Right ventricle myocardium inferior (tissue), 1 donor: Measurements from ENCODE around the gene ERF. TPM values are rescaled to one million over a fixed set of nuclear protein-coding genes. Genes with fewer than 3 reads are reported as not detected.

Source experiments
- ATAC-seq: fragments of 200-7000 bp; cut with Tn5 transposase; one replicate; pipeline ENCODE4 v1.9.1; 2020; ENCODE audit warnings: mild to moderate bottlenecking, moderate library complexity
- DNase-seq: peaks from one replicate; pipeline ENCODE4 v3.0.0; 2021; ENCODE audit errors: missing footprints
- intact Hi-C: fragments of 100-400 bp; cut with DNase I; formaldehyde crosslinking; loops from one replicate; pipeline ENCODE4 v1.11.0; 2022
- total RNA-seq: library from RNA; stranded (reverse); fragmentation: NEBNext Ultra II Directional; extraction: Animal tissue kit (Norgen Biotek cat#: 25700); gene quantifications from one replicate; pipeline ENCODE4 v1.2.1, GENCODE V29; 2021
- donor health status: DM: no; HTN: yes; CAD: no; lungs with severe emphysema.

ERF gene
- total RNA-seq, 1 donor from 2014 or later = 44.4 TPM

DNA sequence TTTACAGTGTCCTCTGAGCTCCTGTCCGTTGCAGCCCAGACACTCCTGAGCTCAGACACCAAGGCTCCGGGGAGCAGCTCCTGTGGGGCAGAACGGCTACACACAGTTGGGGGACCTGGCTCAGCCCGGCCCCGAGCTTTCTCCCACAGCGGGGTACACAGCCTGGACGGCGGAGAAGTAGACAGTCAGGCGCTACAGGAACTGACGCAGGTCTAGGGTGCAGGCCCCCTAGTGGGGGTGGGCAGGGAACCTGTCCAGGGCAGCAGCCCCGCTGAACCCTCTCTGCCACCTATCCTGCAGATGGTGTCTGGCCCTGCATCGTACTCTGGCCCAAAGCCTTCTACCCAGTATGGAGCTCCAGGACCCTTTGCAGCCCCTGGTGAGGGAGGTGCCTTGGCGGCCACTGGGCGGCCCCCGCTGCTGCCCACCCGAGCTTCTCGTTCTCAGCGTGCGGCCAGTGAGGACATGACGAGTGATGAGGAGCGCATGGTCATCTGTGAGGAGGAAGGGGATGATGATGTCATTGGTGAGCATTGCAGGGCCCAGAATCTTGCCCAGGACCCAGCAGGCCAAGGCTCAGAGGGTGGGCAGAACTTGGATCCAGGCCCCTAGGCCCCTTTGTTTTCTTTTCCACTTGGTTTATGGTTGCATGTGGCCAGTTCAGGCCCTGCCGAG is 34.1 kb upstream of the ERF start:
- DNase-seq = peak; percentile 50
- intact Hi-C loops = no loop called here
- ATAC-seq = no peak

DNA sequence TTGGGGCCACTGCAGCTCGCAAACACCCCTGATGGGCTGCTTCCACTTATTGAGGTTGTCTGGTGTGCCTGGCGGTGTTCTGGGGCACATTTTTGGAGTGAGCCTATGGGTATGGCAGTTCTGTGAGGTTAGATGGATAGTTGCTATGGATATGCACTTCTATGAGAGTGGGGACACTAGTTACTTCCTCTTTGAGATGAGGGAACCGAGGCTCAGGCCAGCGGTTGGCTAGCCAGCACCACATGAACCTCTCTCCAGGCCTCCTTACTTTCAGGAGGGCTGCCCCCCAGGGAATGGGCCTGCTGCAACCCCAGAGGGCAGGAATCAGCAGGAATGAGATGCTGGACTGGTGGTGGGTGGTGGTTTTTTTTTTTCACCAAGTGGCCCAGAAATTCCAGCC is 33.5 kb upstream of the ERF start:
- ATAC-seq (no peak), DNase-seq (peak; percentile 60)
- intact Hi-C loops = no loop called here

- ATAC-seq = no peak
- DNase-seq = peak; percentile 58
- intact Hi-C loops = no loop called here
Measured at GRCh38 chr19:42287827-42288107, 32.8 kb upstream of the ERF start.

DNA sequence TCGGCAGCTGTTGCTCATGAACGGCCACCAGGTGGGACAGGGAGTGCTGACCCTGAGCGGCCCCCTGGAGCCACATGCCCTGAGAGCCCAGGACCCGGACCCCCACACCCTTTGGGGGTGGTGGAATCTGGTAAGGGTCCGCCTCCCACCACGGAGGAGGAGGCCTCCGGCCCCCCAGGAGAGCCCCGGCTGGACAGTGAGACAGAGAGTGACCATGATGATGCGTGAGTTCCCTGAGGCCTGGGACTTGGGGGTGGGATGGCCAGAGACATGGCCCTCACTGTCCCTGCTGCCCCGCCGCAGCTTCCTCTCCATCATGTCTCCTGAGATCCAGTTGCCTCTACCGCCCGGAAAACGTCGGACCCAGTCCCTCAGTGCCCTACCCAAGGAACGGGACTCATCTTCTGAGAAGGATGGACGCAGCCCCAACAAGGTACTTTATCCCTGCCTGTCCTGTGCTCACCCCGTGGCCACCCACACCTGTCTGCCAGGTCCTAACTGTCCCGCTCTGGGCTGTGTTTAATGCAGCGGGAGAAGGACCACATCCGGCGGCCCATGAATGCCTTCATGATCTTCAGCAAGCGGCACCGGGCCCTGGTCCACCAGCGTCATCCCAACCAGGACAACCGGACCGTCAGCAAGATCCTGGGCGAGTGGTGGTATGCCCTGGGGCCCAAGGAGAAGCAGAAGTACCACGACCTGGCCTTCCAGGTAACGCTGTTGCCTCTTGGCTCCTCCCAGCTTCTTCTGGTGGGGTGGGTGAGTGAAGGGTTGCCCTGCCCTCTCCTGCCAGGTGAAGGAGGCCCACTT is 32.3 kb upstream of the ERF start:
- intact Hi-C loops = no loop called here
- peak; percentile 57 for DNase-seq
- ATAC-seq = no peak

- no peak for ATAC-seq
- intact Hi-C loops = no loop called here
- DNase-seq = no peak
Measured at GRCh38 chr19:42286349-42287016, 31.6 kb upstream of the ERF start.

DNA sequence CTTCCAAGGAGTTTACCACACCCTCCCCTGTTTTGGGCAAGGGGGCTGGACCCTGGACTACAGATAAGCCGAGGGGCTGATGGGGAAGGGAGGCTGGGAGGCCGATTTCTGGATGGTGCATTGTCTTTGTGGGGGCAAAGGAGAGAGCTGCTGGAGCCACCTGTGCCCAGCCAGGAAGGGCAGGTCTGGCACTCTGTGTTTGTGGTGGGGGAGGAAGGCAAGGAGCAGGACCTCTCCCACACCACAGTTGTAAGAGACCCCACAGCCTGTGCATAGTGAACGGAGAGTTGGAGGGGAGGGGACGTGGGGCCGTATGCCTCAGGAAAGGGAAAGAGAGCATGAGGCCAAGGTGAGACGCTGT is 31.0 kb upstream of the ERF start:
- ATAC-seq = no peak
- intact Hi-C loops = no loop called here
- DNase-seq = no peak

- intact Hi-C loops = no loop called here
- no peak for ATAC-seq
- DNase-seq = no peak
Measured at GRCh38 chr19:42285541-42285941, 30.6 kb upstream of the ERF start.

- DNase-seq = peak; percentile 81
- no peak for ATAC-seq
- intact Hi-C loops = no loop called here
Measured at GRCh38 chr19:42284591-42285341, 29.8 kb upstream of the ERF start.

DNA sequence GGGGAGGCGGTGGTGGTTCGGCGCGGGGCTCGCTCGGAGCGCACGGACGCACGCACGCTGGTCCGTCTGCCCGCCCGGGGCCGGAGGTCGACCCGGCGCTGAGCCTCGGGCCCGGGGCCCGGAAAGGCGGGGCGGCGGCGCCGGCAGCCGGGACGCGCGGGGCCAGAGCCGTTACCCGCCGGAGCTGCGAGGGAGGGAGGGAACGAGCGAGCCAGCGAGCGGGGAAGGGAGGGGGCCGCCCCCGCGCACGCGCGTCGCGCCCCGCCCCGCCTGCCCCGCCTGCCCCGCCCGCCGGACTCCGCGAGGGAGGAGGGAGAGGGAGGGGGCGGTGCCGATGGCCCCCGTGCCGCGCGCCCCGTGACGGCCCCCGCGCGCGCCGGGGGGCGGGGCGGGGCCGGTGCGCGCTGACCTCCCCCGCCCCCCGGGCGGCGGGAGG is 29.2 kb upstream of the ERF start:
- ATAC-seq (peak; percentile 30), DNase-seq (peak; percentile 93)
- intact Hi-C loops = no loop called here

DNA sequence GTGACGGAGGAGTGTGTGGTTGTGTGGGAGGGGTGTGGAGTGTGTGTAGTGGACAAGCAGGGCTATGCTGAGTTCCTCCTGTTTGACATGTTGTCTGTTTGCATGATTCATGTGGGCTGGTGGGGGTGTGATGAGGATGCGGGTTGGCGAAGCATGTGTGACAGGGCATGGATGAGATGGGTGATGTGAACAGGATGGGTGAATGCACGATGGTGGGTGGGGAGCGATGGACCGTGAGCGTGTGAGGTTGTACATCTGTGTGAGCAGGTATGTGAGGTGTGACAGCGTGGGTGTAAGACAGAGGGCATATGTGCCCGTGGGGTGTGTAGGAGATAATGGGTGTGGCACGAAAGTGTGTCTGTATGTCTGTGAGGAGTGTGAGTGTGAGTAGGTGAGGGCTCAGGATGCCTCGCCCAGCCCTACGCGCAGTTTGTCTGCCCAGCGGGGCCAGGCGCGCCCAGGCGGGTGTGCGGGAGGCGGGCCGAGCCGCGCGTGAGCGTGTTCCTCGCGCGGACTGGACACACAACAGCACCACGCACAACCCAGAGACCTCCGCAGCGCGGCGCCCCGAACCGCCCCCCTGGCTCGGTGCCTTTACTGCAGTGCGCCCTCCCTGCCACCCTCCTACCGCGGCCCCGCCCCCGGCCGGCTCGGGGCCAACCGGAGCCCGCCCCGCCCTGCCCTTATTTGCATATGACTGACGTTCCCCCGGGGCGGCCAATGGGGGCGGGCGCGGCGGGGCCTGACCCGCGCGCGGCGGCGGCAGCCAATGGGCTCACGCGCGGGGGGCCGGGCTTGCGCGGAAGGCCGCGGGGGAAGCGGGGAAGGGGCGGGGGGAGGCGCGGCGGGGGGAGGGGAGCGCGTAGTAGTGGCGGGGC is 28.5 kb upstream of the ERF start:
- DNase-seq (peak; percentile 98), ATAC-seq (peak; percentile 74)
- intact Hi-C loops = no loop called here

GRCh38 chr19:42282819-42283187 is 27.9 kb upstream of the ERF start:
- DNase-seq (no peak), ATAC-seq (no peak)
- intact Hi-C loops = no loop called here

DNA sequence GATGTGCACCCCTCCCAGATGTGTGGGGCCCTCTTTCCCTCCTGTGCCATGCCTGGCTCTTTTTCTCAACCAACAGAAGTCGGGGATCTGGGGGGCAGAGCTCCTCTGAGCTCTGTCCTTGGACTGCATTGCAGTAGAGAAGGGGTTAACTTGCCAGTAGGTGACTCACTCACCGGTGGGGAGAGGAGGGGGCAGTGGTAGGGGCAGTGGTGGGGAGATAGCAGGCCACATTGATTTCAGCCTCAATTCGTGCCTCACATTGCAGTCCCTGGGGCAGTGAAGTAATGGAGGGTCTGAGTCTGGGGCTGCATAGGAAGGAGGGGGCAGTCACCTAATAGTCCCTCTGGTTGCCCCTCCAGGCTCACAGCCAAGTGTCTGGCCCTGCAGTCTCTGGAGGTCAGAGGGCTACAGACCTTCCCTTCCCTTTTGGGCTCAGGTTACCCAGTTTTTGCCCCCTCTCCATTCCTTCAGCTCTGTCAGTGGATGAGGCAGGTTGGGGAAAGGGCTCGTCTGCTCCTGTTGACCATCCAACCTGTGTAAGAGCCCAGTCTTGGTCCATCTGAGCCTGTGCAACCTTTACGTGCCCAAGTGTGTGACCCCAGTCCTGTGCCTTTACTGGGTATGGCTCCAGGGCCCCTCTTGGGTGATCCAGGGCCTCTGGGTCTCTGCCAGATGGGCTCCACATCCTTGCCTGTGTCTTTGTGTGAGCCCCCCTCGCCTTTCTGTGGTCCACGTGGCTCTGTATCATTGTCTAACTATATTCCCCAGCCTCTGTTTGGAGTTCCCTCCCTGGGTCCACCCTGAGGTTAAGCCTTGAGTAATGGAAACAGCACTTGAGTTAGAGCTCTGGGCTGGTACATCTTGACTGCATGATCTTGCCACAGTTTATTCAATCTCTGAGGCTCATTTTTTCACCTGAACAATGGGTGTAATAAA is 27.2 kb upstream of the ERF start:
- DNase-seq = peak; percentile 53
- ATAC-seq = no peak
- intact Hi-C loops = no loop called here

- DNase-seq (peak; percentile 83), ATAC-seq (no peak)
- intact Hi-C loops = no loop called here
Measured at GRCh38 chr19:42281146-42281826, 26.4 kb upstream of the ERF start.

DNA sequence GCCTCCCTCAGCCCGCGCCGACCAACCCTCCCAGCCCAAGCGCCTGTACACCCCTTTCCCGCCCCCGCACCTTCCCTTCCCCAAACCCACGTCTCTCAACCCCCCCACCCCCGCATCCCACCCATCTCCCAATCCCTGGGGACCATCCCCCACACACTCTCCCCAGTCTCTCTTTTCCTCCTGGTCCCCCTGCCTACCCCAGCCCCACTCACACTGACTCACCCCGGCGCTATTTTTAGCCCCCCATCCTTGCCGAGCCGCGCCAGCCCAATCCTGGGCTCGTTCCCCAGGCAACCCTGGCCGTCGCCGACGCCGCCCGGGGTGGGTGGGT is 25.9 kb upstream of the ERF start:
- intact Hi-C loops = loop anchor here (1.0 kb wide), 2 partner anchors 25 to 34 kb away; partner anchors contain the start of gene ERF
- no peak for DNase-seq
- peak; percentile 12 for ATAC-seq

- intact Hi-C loops = loop anchor here (1.0 kb wide), 2 partner anchors 25 to 34 kb away; partner anchors contain the start of gene ERF
- DNase-seq (peak; percentile 95), ATAC-seq (peak; percentile 71)
Measured at GRCh38 chr19:42279902-42280814, 25.2 kb upstream of the ERF start.
